ENCODE data around the gene ZKSCAN4. TPM values are rescaled to one million over a fixed set of nuclear protein-coding genes. Genes with fewer than 3 reads are reported as not detected.

The ZKSCAN4 gene
- total RNA-seq, 2 donors from 2014 or later: 7.3 to 8.2 TPM

- peaks cover 10% of the 10 kb centered on the region for H3K4me1 Mint-ChIP-seq
- Histone ChIP-seq H3K27me3 (ENCODE audit: control insufficient read depth, insufficient read depth, low read length, poor library complexity, severe bottlenecking) (peaks cover 5% of the 10 kb centered on the region), H3K4me3 (ENCODE audit: low read length) (no peak within 1 kb of the TSS), H3K9ac (ENCODE audit: extremely low read depth, low read length, poor library complexity, severe bottlenecking) (no peak within 1 kb of the TSS), H3K36me3 (ENCODE audit: control insufficient read depth, insufficient read depth, low read length) (no peaks in the 10 kb centered on the region), H3K9me3 (ENCODE audit: control insufficient read depth, low read length) (no peaks in the 10 kb centered on the region), H3K4me1 (ENCODE audit: control insufficient read depth, insufficient read depth, low read length) (no peaks in the 10 kb centered on the region), H3K27ac (ENCODE audit: low read depth, low read length) (no peak within 1 kb of the TSS)
- peaks cover 25% of the 10 kb centered on the region for H3K27me3 Mint-ChIP-seq (ENCODE audit: insufficient read depth)
- DNase-seq: no peak
- WGBS, 2 experiments (ENCODE audit: insufficient coverage in 1 of 2, insufficient read length in 1 of 2): 94 to 95% methylated on average over 40 to 58 of the region's 58 CpGs
- no peaks in the 10 kb centered on the region for H3K36me3 Mint-ChIP-seq (ENCODE audit: low read depth)
- no peak within 1 kb of the TSS for H3K4me3 Mint-ChIP-seq
- no peak for TF ChIP-seq CTCF (conservative IDR thresholded peaks at IDR 0.05)
- H3K27ac Mint-ChIP-seq: no peak within 1 kb of the TSS
- H3K9me3 Mint-ChIP-seq: peaks cover 8% of the 10 kb centered on the region
Observed at GRCh38 chr6:28258877-28259777, 7.1 kb upstream of the ZKSCAN4 start, which contains the start of gene NKAPL. TSS of gene NKAPL (plus strand) at chr6:28259297. CDS start at chr6:28259372, 75 bp downstream.

GRCh38 chr6:28257042-28257441 is 5.0 kb upstream of the ZKSCAN4 start:
- Histone ChIP-seq H3K27me3 (ENCODE audit: control insufficient read depth, insufficient read depth, low read length, poor library complexity, severe bottlenecking) (peaks cover 5% of the 10 kb centered on the region), H3K36me3 (ENCODE audit: control insufficient read depth, insufficient read depth, low read length) (no peaks in the 10 kb centered on the region), H3K4me3 (ENCODE audit: low read length) (no peak overlapping the region), H3K4me1 (ENCODE audit: control insufficient read depth, insufficient read depth, low read length) (no peaks in the 10 kb centered on the region), H3K9me3 (ENCODE audit: control insufficient read depth, low read length) (no peaks in the 10 kb centered on the region), H3K27ac (ENCODE audit: low read depth, low read length) (no peak overlapping the region), H3K9ac (ENCODE audit: extremely low read depth, low read length, poor library complexity, severe bottlenecking) (no peak overlapping the region)
- no CpG with 5 or more reads among the region's 1 CpG for WGBS, 2 experiments (ENCODE audit: insufficient coverage in 1 of 2, insufficient read length in 1 of 2)
- peaks cover 7% of the 10 kb centered on the region for H3K4me1 Mint-ChIP-seq
- H3K27me3 Mint-ChIP-seq (ENCODE audit: insufficient read depth): peaks cover 25% of the 10 kb centered on the region
- no peak overlapping the region for H3K4me3 Mint-ChIP-seq
- H3K27ac Mint-ChIP-seq: no peak overlapping the region
- TF ChIP-seq CTCF (conservative IDR thresholded peaks at IDR 0.05): no peak
- H3K36me3 Mint-ChIP-seq (ENCODE audit: low read depth): no peaks in the 10 kb centered on the region
- H3K9me3 Mint-ChIP-seq: peaks cover 8% of the 10 kb centered on the region
- no peak for DNase-seq

- Histone ChIP-seq H3K9me3 (ENCODE audit: control insufficient read depth, low read length) (no peaks in the 10 kb centered on the region), H3K4me1 (ENCODE audit: control insufficient read depth, insufficient read depth, low read length) (peaks cover 4% of the 10 kb centered on the region), H3K27me3 (ENCODE audit: control insufficient read depth, insufficient read depth, low read length, poor library complexity, severe bottlenecking) (peaks cover 5% of the 10 kb centered on the region), H3K27ac (ENCODE audit: low read depth, low read length) (no peak overlapping the region), H3K9ac (ENCODE audit: extremely low read depth, low read length, poor library complexity, severe bottlenecking) (no peak overlapping the region), H3K4me3 (ENCODE audit: low read length) (no peak overlapping the region), H3K36me3 (ENCODE audit: control insufficient read depth, insufficient read depth, low read length) (peaks cover 6% of the 10 kb centered on the region)
- Mint-ChIP-seq H3K27ac (no peak overlapping the region), H3K4me3 (no peak overlapping the region), H3K4me1 (peaks cover 11% of the 10 kb centered on the region), H3K27me3 (ENCODE audit: insufficient read depth) (peaks cover 13% of the 10 kb centered on the region), H3K9me3 (peaks cover 4% of the 10 kb centered on the region), H3K36me3 (ENCODE audit: low read depth) (peaks cover 7% of the 10 kb centered on the region)
- no peak for DNase-seq
- 88% methylated on average over 1 of the region's 1 CpG for WGBS, 2 experiments (ENCODE audit: insufficient coverage in 1 of 2, insufficient read length in 1 of 2)
- TF ChIP-seq CTCF (conservative IDR thresholded peaks at IDR 0.05): no peak
Observed at GRCh38 chr6:28254121-28254519, 2.1 kb upstream of the ZKSCAN4 start.

Measured in endodermal cell (in vitro differentiated cells).